Brain microvascular endothelial cell (primary cell): ENCODE data around the gene UTY.

ENCODE experiments used
- DNase-seq: peaks from one replicate; pipeline ENCODE4 v3.0.0-alpha.2; 2020
- H3K27ac ChIP-seq: fragments of 250-450 bp; sonication (Bioruptor Pico); 2 replicates; pipeline ENCODE4 v1.5.1; 2020; ENCODE audit warnings: mild to moderate bottlenecking, moderate library complexity
- H3K27me3 ChIP-seq: fragments of 250-450 bp; sonication (Bioruptor Pico); replicated peaks from 2 replicates; pipeline ENCODE4 v1.5.1; 2020; ENCODE audit warnings: mild to moderate bottlenecking
- H3K36me3 ChIP-seq: fragments of 250-450 bp; sonication (Bioruptor Pico); replicated peaks from 2 replicates; pipeline ENCODE4 v1.5.1; 2020; ENCODE audit warnings: mild to moderate bottlenecking
- H3K4me3 ChIP-seq: 2 replicates; pipeline ENCODE4 v1.5.1; 2011; ENCODE audit warnings: low read depth, mild to moderate bottlenecking, control low read depth, low read length, moderate library complexity
- in situ Hi-C: cut with HindIII; loops from 2 replicates; pipeline ENCODE4 v1.10.0; 2017; ENCODE audit warnings: low sequenced_read_pairs, low pct_ligation_motif_present
- TF ChIP-seq, protein P1 (sequence below): IDR thresholded peaks from 2 replicates; pipeline ENCODE4 v1.5.1; 2011; ENCODE audit warnings: low read depth, mild to moderate bottlenecking, moderate library complexity, low read length, control low read depth, inconsistent platforms; ENCODE audit errors: missing control alignments

Gene UTY

GRCh38 chrY:13479121-13479711, 617 bp downstream of the UTY start:
- H3K27me3 ChIP-seq, result no peaks in the 10 kb centered on the region
- H3K36me3 ChIP-seq, result no peaks in the 10 kb centered on the region
- in situ Hi-C loops, result no loop called here
- H3K27ac ChIP-seq, result no peak overlapping the region
- TF ChIP-seq, protein P1, sequence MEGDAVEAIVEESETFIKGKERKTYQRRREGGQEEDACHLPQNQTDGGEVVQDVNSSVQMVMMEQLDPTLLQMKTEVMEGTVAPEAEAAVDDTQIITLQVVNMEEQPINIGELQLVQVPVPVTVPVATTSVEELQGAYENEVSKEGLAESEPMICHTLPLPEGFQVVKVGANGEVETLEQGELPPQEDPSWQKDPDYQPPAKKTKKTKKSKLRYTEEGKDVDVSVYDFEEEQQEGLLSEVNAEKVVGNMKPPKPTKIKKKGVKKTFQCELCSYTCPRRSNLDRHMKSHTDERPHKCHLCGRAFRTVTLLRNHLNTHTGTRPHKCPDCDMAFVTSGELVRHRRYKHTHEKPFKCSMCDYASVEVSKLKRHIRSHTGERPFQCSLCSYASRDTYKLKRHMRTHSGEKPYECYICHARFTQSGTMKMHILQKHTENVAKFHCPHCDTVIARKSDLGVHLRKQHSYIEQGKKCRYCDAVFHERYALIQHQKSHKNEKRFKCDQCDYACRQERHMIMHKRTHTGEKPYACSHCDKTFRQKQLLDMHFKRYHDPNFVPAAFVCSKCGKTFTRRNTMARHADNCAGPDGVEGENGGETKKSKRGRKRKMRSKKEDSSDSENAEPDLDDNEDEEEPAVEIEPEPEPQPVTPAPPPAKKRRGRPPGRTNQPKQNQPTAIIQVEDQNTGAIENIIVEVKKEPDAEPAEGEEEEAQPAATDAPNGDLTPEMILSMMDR, result no peak
- no peak overlapping the region for H3K4me3 ChIP-seq
- no peak for DNase-seq

GRCh38 chrY:13478126-13478785, 1.6 kb downstream of the UTY start:
- Histone ChIP-seq H3K27ac (no peak overlapping the region), H3K4me3 (no peak overlapping the region), H3K27me3 (no peaks in the 10 kb centered on the region), H3K36me3 (no peaks in the 10 kb centered on the region)
- in situ Hi-C loops, result no loop called here
- DNase-seq, result no peak
- TF ChIP-seq, protein P1, result no peak

DNA sequence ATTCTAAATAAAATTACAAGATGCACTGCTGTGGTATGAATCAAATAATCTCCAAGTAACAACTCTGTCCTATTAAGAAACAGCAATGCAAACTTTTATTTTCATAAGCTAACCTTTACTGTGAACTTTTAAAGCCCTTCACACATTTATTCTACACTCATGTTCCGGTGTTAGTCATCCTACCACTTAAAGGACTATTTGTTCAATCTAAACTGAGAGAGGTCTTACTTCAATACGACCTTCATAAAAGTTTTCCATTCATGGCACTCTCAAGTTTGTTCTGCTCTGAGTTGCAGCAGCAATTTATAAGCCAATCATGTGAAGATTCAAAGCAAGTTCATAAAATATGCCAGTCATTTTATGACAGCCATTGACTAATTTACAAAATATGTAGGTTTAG, 4.8 kb downstream of the UTY start:
- Histone ChIP-seq H3K4me3 (no peak overlapping the region), H3K27me3 (no peaks in the 10 kb centered on the region), H3K36me3 (no peaks in the 10 kb centered on the region), H3K27ac (no peak overlapping the region)
- in situ Hi-C loops, result no loop called here
- TF ChIP-seq, protein P1, result no peak
- no peak for DNase-seq

- H3K27ac ChIP-seq, result no peak overlapping the region
- no peak overlapping the region for H3K4me3 ChIP-seq
- in situ Hi-C loops, result no loop called here
- no peaks in the 10 kb centered on the region for H3K27me3 ChIP-seq
- TF ChIP-seq, protein P1, result no peak
- DNase-seq, result no peak
- no peaks in the 10 kb centered on the region for H3K36me3 ChIP-seq
These were observed 28.3 kb downstream of the UTY start for GRCh38 chrY:13451572-13451971.

GRCh38 chrY:13450596-13451130, 29.2 kb downstream of the UTY start:
- Histone ChIP-seq H3K27me3 (no peaks in the 10 kb centered on the region), H3K27ac (no peak overlapping the region), H3K36me3 (no peaks in the 10 kb centered on the region), H3K4me3 (no peak overlapping the region)
- in situ Hi-C loops, result no loop called here
- DNase-seq, result no peak
- TF ChIP-seq, protein P1, result no peak
